Caco-2 (cell line): ENCODE results near the gene ADAMTS15. TPM values are rescaled to one million over a fixed set of nuclear protein-coding genes. Genes with fewer than 3 reads are reported as not detected.

Source experiments
- BruUV-seq: library from RNA; stranded (reverse); fragments of 400-500 nt; replicated peaks from 2 replicates; lab custom pipeline; 2021; lab: Mats Ljungman, UMichigan
- CTCF ChIA-PET: fragments of 300-600 bp; sonication (Branson Sonifier 250); formaldehyde crosslinking; loops from one replicate; lab custom pipeline; 2022; ENCODE audit warnings: antibody characterized with exemption; lab: Charles Lee
- POLR2A ChIA-PET: fragments of 300-600 bp; sonication (Branson Sonifier 250); formaldehyde crosslinking; loops from one replicate; lab custom pipeline; 2022; ENCODE audit warnings: antibody characterized with exemption; lab: Charles Lee
- DNase-seq, 2 experiments: peaks; one replicate each; pipeline versions ENCODE4 v3.0.0 to v3.0.0-alpha.2; 2020 to 2022
- H3K27me3 ChIP-seq: replicated peaks from 2 replicates; pipeline ENCODE4 v1.6.0; 2011; ENCODE audit warnings: low read length; ENCODE audit not compliant: control insufficient read depth, insufficient read depth
- H3K36me3 ChIP-seq: 2 replicates; pipeline ENCODE4 v1.5.1; 2011; ENCODE audit warnings: low read length; ENCODE audit not compliant: control insufficient read depth, insufficient read depth
- H3K4me1 ChIP-seq: fragments of 250-450 bp; sonication (Bioruptor Pico); 2 replicates; pipeline ENCODE4 v1.5.1; 2020; ENCODE audit warnings: mild to moderate bottlenecking
- H3K4me3 ChIP-seq: 2 replicates; pipeline ENCODE4 v1.5.1; 2011; ENCODE audit warnings: low read depth, mild to moderate bottlenecking, control low read depth, low read length
- H3K9me3 ChIP-seq: fragments of 250-450 bp; sonication (Bioruptor Pico); 2 replicates; pipeline ENCODE4 v1.5.1; 2020; ENCODE audit warnings: mild to moderate bottlenecking, moderate library complexity
- H3K27ac Mint-ChIP-seq: one replicate; pipeline ENCODE4 v1.8.0; 2022; ENCODE audit warnings: mixed read lengths; ENCODE audit not compliant: unreplicated experiment
- H3K27me3 Mint-ChIP-seq: one replicate; pipeline ENCODE4 v1.8.0; 2022; ENCODE audit warnings: mixed read lengths; ENCODE audit not compliant: insufficient read depth, unreplicated experiment
- H3K36me3 Mint-ChIP-seq: one replicate; pipeline ENCODE4 v1.8.0; 2022; ENCODE audit warnings: mild to moderate bottlenecking, mixed read lengths; ENCODE audit not compliant: insufficient read depth, unreplicated experiment
- H3K4me1 Mint-ChIP-seq: one replicate; pipeline ENCODE4 v1.8.0; 2022; ENCODE audit warnings: low read depth, mixed read lengths; ENCODE audit not compliant: unreplicated experiment
- H3K4me3 Mint-ChIP-seq: one replicate; pipeline ENCODE4 v1.8.0; 2022; ENCODE audit warnings: mild to moderate bottlenecking, moderate library complexity, mixed read lengths; ENCODE audit not compliant: unreplicated experiment
- H3K9me3 Mint-ChIP-seq: one replicate; pipeline ENCODE4 v1.8.0; 2022; ENCODE audit warnings: mixed read lengths; ENCODE audit not compliant: unreplicated experiment
- intact Hi-C: fragments of 100-400 bp; cut with micrococcal nuclease; formaldehyde crosslinking; loops from one replicate; pipeline ENCODE4 v1.10.0; 2022; ENCODE audit not compliant: unreplicated experiment
- total RNA-seq: library from RNA; stranded (reverse); gene quantifications from 2 replicates; pipeline ENCODE4 v1.2.3, GENCODE V29; 2022
- TF ChIP-seq, protein P1 (sequence below), 2 experiments: fragments of 200-600 bp in 1 of 2; IDR thresholded peaks; 1 replicate in 1 of 2; 2 replicates in 1 of 2; pipeline versions ENCODE4 v1.5.1 to v1.8.0; 2011 to 2022; ENCODE audit warnings: antibody characterized with exemption in 1 of 2, control low read depth in 1 of 2, inconsistent platforms in 1 of 2, low read depth in 1 of 2, low read length in 1 of 2, mild to moderate bottlenecking in 1 of 2, moderate library complexity in 1 of 2; ENCODE audit not compliant: insufficient read depth in 1 of 2, severe bottlenecking in 1 of 2, unreplicated experiment in 1 of 2

Gene ADAMTS15
- total RNA-seq, 1 experiment from 2014 or later, result 0.20 TPM

DNA sequence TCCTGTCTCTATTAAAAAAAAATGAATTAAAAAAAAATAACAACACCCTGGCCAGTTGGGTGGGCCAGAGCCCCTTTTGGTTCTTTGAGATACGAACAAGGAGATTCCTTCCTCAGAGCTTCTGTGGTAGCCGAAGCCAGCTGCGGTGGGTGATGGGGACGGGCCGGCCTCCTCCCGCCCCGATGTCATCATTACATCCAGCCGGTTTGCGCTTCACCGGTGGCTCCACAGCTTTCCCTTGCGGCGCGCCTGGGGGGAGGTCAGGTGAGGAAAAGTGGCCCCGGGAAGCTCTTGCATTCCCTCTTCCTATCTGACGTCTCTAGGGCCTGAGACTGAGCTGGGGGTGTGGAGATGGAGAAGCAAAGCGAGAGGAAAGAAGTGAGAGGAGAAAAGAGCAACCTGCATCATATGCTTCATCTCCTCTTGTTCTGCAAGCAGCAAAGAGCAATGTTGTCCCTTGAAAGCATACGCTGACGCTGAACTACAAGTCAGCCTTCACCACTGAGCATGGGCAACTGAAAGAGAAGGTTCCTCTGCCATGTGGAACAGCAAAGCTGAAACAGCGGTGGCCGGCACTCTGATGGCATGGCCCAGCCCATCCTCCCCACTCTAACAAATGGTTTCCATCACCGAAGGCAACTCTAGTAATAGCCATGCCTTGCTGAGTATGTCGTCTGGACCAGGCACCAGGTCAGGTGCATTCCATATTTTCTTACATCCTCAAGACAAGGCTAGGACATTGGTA lies 26.0 kb upstream of the ADAMTS15 start:
- H3K27me3 Mint-ChIP-seq, result peaks cover 39% of the 10 kb centered on the region
- no TSS peak for BruUV-seq
- TF ChIP-seq, protein P1, sequence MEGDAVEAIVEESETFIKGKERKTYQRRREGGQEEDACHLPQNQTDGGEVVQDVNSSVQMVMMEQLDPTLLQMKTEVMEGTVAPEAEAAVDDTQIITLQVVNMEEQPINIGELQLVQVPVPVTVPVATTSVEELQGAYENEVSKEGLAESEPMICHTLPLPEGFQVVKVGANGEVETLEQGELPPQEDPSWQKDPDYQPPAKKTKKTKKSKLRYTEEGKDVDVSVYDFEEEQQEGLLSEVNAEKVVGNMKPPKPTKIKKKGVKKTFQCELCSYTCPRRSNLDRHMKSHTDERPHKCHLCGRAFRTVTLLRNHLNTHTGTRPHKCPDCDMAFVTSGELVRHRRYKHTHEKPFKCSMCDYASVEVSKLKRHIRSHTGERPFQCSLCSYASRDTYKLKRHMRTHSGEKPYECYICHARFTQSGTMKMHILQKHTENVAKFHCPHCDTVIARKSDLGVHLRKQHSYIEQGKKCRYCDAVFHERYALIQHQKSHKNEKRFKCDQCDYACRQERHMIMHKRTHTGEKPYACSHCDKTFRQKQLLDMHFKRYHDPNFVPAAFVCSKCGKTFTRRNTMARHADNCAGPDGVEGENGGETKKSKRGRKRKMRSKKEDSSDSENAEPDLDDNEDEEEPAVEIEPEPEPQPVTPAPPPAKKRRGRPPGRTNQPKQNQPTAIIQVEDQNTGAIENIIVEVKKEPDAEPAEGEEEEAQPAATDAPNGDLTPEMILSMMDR (IDR thresholded peaks at IDR 0.05; ENCODE audit: insufficient read depth in 1 of 2, low read depth in 1 of 2, low read length in 1 of 2, severe bottlenecking in 1 of 2, unreplicated experiment in 1 of 2), result no peak
- no peaks in the 10 kb centered on the region for H3K9me3 ChIP-seq
- no peaks in the 10 kb centered on the region for H3K36me3 Mint-ChIP-seq
- H3K27ac Mint-ChIP-seq, result no peak overlapping the region
- peaks cover 16% of the 10 kb centered on the region for H3K27me3 ChIP-seq
- H3K4me1 ChIP-seq, result no peaks in the 10 kb centered on the region
- peaks cover 6% of the 10 kb centered on the region for H3K4me1 Mint-ChIP-seq
- H3K9me3 Mint-ChIP-seq, result no peaks in the 10 kb centered on the region
- intact Hi-C loops, result no loop called here
- H3K4me3 ChIP-seq, result no peak overlapping the region
- no peak for DNase-seq
- H3K36me3 ChIP-seq, result no peaks in the 10 kb centered on the region
- POLR2A ChIA-PET, result no interaction called here
- CTCF ChIA-PET, result no interaction called here
- H3K4me3 Mint-ChIP-seq, result no peak overlapping the region

DNA sequence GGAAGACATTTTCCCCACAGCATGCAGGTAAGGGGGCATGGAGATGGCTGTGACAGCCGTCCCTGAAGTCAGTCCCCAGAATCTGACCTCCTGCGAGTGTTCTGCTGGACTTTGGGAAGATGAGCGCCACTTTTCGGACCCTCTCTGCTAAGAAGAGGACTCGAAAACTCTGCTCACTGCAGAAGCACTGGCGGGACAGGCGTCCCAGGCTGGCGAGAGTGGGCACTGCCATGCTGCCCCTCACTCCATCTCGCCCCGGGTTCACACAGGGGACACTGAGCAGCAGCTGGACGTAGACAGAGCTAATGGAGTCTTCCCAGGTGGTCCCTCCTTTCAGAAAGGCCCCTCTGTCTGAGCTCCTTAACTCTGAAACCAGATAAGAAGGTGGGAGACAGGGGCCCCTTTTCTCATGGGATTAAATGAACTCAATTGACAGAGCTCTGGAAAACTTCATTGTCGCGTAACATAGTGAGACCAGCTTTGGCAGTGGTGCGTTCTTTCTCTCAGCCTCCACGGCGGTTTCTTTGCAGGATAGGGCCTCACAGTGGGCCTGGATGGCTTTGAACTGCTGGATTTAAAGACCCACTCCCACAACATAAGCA lies 24.8 kb upstream of the ADAMTS15 start:
- H3K9me3 Mint-ChIP-seq, result no peaks in the 10 kb centered on the region

DNA sequence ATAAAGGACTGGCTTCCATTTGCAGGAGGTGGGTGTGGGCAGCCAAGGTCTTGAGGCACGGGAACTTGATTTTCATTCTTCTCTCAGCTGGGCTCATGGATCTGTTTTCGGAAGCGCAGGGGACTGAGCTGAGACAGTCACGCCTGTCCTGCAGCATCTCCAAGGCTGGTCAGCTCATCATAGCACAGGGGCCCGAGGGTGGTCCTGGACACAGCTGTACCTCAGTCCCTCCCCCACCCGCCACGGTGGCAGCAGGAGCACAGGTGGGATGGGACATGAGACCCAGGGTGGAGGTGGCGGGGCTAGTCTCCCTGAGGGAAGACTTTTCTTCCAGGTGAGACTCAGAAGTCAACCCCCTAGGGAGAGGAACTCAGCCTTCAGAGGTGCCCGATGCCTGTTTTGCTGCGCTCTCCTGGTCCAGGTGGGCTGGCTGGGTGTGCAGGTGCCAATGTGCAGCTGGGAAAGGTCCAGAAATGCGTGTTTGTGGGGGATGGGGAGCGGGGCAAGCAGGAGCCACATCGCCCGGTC lies 23.8 kb upstream of the ADAMTS15 start:
- Histone ChIP-seq H3K9me3 (no peaks in the 10 kb centered on the region), H3K4me3 (no peak overlapping the region), H3K36me3 (no peaks in the 10 kb centered on the region), H3K4me1 (peaks cover 5% of the 10 kb centered on the region), H3K27me3 (peaks cover 23% of the 10 kb centered on the region)
- H3K27me3 Mint-ChIP-seq, result peaks cover 54% of the 10 kb centered on the region
- no peak overlapping the region for H3K27ac Mint-ChIP-seq
- POLR2A ChIA-PET, result no interaction called here
- no peaks in the 10 kb centered on the region for H3K9me3 Mint-ChIP-seq
- no peak overlapping the region for H3K4me3 Mint-ChIP-seq
- no peak for DNase-seq
- peaks cover 14% of the 10 kb centered on the region for H3K4me1 Mint-ChIP-seq
- BruUV-seq, result no TSS peak
- TF ChIP-seq, protein P1 (IDR thresholded peaks at IDR 0.05; ENCODE audit: insufficient read depth in 1 of 2, low read depth in 1 of 2, low read length in 1 of 2, severe bottlenecking in 1 of 2, unreplicated experiment in 1 of 2), result no peak
- intact Hi-C loops, result loop anchor here (1.0 kb wide), 1 partner anchor 217 kb away; no protein-coding TSS in a partner anchor
- CTCF ChIA-PET, result interaction anchor here (0.6 to 1.8 kb wide), 3 partner anchors 39 to 437 kb away, joined by 3 to 5 read pairs (median 4); no protein-coding TSS in a partner anchor
- no peaks in the 10 kb centered on the region for H3K36me3 Mint-ChIP-seq

More for the DNA sequence above, 24.8 kb upstream of the ADAMTS15 start:
- CTCF ChIA-PET, result interaction anchor here (1.0 to 1.8 kb wide), 2 partner anchors 211 to 438 kb away, joined by 3 to 5 read pairs; no protein-coding TSS in a partner anchor
- Histone ChIP-seq H3K4me3 (no peak overlapping the region), H3K9me3 (no peaks in the 10 kb centered on the region), H3K27me3 (peaks cover 20% of the 10 kb centered on the region), H3K4me1 (peaks cover 5% of the 10 kb centered on the region), H3K36me3 (no peaks in the 10 kb centered on the region)
- no peak for DNase-seq
- TF ChIP-seq, protein P1 (IDR thresholded peaks at IDR 0.05; ENCODE audit: insufficient read depth in 1 of 2, low read depth in 1 of 2, low read length in 1 of 2, severe bottlenecking in 1 of 2, unreplicated experiment in 1 of 2), result no peak
- intact Hi-C loops, result loop anchor here (1.0 kb wide), 1 partner anchor 216 kb away; no protein-coding TSS in a partner anchor
- Mint-ChIP-seq H3K4me3 (no peak overlapping the region), H3K4me1 (peaks cover 10% of the 10 kb centered on the region), H3K27ac (no peak overlapping the region), H3K36me3 (no peaks in the 10 kb centered on the region), H3K27me3 (peaks cover 44% of the 10 kb centered on the region)
- POLR2A ChIA-PET, result no interaction called here
- BruUV-seq, result no TSS peak
